Activated CD8-positive, alpha-beta T cell treated with anti-CD3 and anti-CD28 coated beads for 36 hours (primary cell): ENCODE results near the gene MAP3K19. TPM values are rescaled to one million over a fixed set of nuclear protein-coding genes. Genes with fewer than 3 reads are reported as not detected.
A peak's percentile ranks its signal among the peaks of the same experiment; 100 is the strongest.

Experiments
- ATAC-seq: fragments of 200-7000 bp; cut with Tn5 transposase; one replicate; pipeline ENCODE4 v1.10.0; 2021; ENCODE audit warnings: mild to moderate bottlenecking, moderate library complexity
- CTCF ChIA-PET: fragments of 350-600 bp; sonication (Branson Sonifier 250); formaldehyde crosslinking; loops from one replicate; lab custom pipeline; 2021; ENCODE audit warnings: antibody characterized with exemption; lab: Charles Lee
- POLR2A ChIA-PET: fragments of 350-600 bp; sonication (Branson Sonifier 250); formaldehyde crosslinking; loops from one replicate; lab custom pipeline; 2021; ENCODE audit warnings: antibody characterized with exemption; lab: Charles Lee
- DNase-seq: peaks from one replicate; pipeline ENCODE4 v3.0.0-alpha.2; 2020
- H3K27ac Mint-ChIP-seq: one replicate; pipeline ENCODE4 v1.8.0; 2021; ENCODE audit warnings: mild to moderate bottlenecking, mixed read lengths
- H3K27me3 Mint-ChIP-seq: one replicate; pipeline ENCODE4 v1.8.0; 2021; ENCODE audit warnings: mixed read lengths
- H3K36me3 Mint-ChIP-seq: one replicate; pipeline ENCODE4 v1.8.0; 2021; ENCODE audit warnings: low read depth, mixed read lengths
- H3K4me1 Mint-ChIP-seq: one replicate; pipeline ENCODE4 v1.8.0; 2021; ENCODE audit warnings: low read depth, mixed read lengths
- H3K4me3 Mint-ChIP-seq: one replicate; pipeline ENCODE4 v1.8.0; 2021; ENCODE audit warnings: mild to moderate bottlenecking, moderate library complexity, mixed read lengths
- H3K9me3 Mint-ChIP-seq: one replicate; pipeline ENCODE4 v1.8.0; 2021; ENCODE audit warnings: mixed read lengths
- CTCF ChIP-seq: fragments of 200-600 bp; IDR thresholded peaks from one replicate; pipeline ENCODE4 v1.8.0; 2022; ENCODE audit warnings: antibody characterized with exemption, mild to moderate bottlenecking
- intact Hi-C: fragments of 100-400 bp; cut with micrococcal nuclease; formaldehyde crosslinking; loops from one replicate; pipeline ENCODE4 v1.10.0; 2022
- total RNA-seq, 2 experiments: library from RNA; stranded (reverse); gene quantifications; one replicate each; pipeline ENCODE4 v1.2.3, GENCODE V29; 2021

MAP3K19 gene
- total RNA-seq, 2 experiments from 2014 or later = not detected

GRCh38 chr2:135030826-135031225 is 16.4 kb downstream of the MAP3K19 start:
- ChIA-PET POLR2A (no interaction called here), CTCF (no interaction called here)
- intact Hi-C loops = no loop called here
- Mint-ChIP-seq H3K4me3 (no peak overlapping the region), H3K9me3 (no peaks in the 10 kb centered on the region), H3K36me3 (no peaks in the 10 kb centered on the region), H3K27ac (no peak overlapping the region), H3K4me1 (no peaks in the 10 kb centered on the region), H3K27me3 (no peaks in the 10 kb centered on the region)
- no peak for ATAC-seq
- no peak for DNase-seq
- no peak for TF ChIP-seq CTCF

DNA sequence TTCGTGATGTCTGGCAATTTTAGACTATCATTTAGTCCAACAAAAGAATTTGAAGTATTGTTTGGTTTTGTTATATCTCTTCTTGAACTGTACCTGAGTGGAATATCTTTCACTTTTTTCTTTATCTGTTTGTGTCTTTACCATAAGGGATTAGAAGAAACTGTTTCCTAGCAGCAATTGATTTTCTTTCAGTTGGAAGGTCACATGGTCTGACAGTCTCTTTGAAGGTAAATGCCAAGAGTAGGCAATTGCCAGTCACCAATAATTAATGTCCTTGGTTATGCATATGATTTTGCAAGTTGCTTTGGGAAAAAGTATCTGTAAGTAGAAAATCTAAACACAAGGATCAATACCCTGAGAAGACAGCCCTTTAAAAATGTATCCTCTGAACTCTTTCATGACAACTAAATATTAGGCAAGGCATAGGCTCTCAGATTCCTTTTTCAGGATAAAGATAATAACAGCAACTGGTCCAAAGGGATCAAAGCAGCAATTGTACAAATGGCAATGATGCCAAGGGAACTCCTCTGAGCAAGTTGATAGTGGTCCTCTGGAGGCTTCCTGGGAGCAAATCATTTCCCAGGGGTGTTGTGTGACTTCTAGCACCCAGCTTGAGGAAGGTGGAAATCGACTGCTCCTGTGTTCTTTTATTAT is 17.6 kb downstream of the MAP3K19 start:
- Mint-ChIP-seq H3K27me3 (no peaks in the 10 kb centered on the region), H3K36me3 (no peaks in the 10 kb centered on the region), H3K27ac (no peak overlapping the region), H3K4me1 (no peaks in the 10 kb centered on the region), H3K4me3 (no peak overlapping the region), H3K9me3 (no peaks in the 10 kb centered on the region)
- no peak for TF ChIP-seq CTCF
- ChIA-PET POLR2A (no interaction called here), CTCF (no interaction called here)
- DNase-seq = no peak
- intact Hi-C loops = loop anchor here (10.0 kb wide), 1 partner anchor 505 kb away; the partner anchor contains the start of genes R3HDM1 and ZRANB3
- ATAC-seq = no peak

GRCh38 chr2:135023886-135024485 is 23.3 kb downstream of the MAP3K19 start:
- Mint-ChIP-seq H3K4me3 (peak overlapping the region; percentile 14), H3K27me3 (no peaks in the 10 kb centered on the region), H3K4me1 (peaks cover 19% of the 10 kb centered on the region), H3K9me3 (peaks cover 7% of the 10 kb centered on the region), H3K27ac (peak overlapping the region; percentile 26), H3K36me3 (no peaks in the 10 kb centered on the region)
- intact Hi-C loops = loop anchor here (10.0 kb wide), 1 partner anchor 511 kb away; the partner anchor contains the start of genes R3HDM1 and ZRANB3
- DNase-seq = peak; percentile 4
- ChIA-PET POLR2A (interaction anchor here (0.7 kb wide), 1 partner anchor 602 kb away, joined by 4 read pairs; no protein-coding TSS in a partner anchor), CTCF (interaction anchor here (0.8 to 1.7 kb wide), 4 partner anchors 13 to 22 kb away, joined by 3 to 7 read pairs (median 4); no protein-coding TSS in a partner anchor)
- no peak for TF ChIP-seq CTCF
- ATAC-seq = peak; percentile 66

DNA sequence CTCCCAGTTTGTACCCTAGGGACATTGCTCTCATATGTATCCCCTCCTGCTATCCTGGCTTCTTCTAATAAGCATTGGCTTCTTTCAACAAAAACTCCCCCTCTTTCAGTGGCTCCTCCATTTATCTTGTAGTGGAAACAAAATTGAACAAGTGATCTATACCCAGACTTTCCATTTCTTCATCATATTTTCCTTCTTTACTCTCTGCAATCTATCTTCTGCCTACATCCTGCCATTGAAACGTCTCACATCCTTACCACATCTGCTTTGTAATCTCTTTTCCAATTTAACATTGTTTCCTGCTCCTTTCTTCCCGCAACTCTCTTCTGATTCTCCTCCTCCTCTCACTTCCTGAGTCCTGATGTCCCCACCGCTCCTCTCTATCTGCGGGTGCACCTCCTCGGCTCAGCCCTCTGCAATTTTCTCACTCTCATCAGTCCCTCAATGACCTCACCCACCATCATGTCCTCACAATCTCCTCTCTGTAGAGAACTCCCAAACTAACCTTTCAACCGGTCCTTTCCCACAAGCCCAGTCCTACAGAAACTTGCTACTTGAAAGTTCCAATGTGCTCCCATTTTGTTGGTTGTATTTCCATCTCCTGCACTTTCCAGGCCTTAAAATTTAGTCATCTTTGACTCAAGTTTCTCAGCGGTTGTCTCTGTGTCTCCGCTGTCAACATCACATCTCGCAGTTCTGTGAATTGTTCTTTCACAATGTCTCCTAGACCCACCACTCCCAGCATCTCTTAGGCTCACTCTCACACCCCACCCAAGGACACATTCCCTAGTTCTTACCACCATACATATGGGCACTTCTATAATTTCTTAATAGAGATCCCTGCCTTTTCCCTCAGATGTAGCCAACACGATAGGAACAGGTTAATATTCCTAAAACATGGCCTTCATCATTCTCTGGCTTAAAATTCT is 24.0 kb downstream of the MAP3K19 start:
- POLR2A ChIA-PET = interaction anchor here (0.7 kb wide), 1 partner anchor 602 kb away, joined by 4 read pairs; no protein-coding TSS in a partner anchor
- H3K4me3 Mint-ChIP-seq = no peak overlapping the region
- H3K27me3 Mint-ChIP-seq = no peaks in the 10 kb centered on the region
- H3K4me1 Mint-ChIP-seq = peaks cover 19% of the 10 kb centered on the region
- intact Hi-C loops = loop anchor here (10.0 kb wide), 1 partner anchor 512 kb away; the partner anchor contains the start of genes R3HDM1 and ZRANB3
- peak overlapping the region; percentile 26 for H3K27ac Mint-ChIP-seq
- no peak for TF ChIP-seq CTCF
- CTCF ChIA-PET = interaction anchor here (0.8 to 1.7 kb wide), 3 partner anchors 13 to 68 kb away, joined by 3 to 4 read pairs (median 3); no protein-coding TSS in a partner anchor
- ATAC-seq (no peak), DNase-seq (no peak)
- peaks cover 7% of the 10 kb centered on the region for H3K9me3 Mint-ChIP-seq
- H3K36me3 Mint-ChIP-seq = no peaks in the 10 kb centered on the region
